HepG2 (cell line): Measurements from ENCODE around the gene WDR54. TPM values are rescaled to one million over a fixed set of nuclear protein-coding genes. Genes with fewer than 3 reads are reported as not detected.

ENCODE experiments used
- LRRFIP1 ChIP-seq: sonication (generic); formaldehyde crosslinking; conservative IDR thresholded peaks from 2 replicates; pipeline ENCODE4 v1.4.0; 2020; ENCODE audit warnings: missing genetic modification reagents
- MAX ChIP-seq: IDR thresholded peaks from 2 replicates; pipeline ENCODE4 v1.6.1; 2012; ENCODE audit warnings: inconsistent platforms
- SRSF9 ChIP-seq: fragments of 200-400 bp; formaldehyde crosslinking; IDR thresholded peaks from 2 replicates; pipeline ENCODE4 v1.6.1; 2018; ENCODE audit warnings: borderline replicate concordance, mild to moderate bottlenecking, low read depth, low read length; ENCODE audit not compliant: insufficient read depth, poor library complexity, severe bottlenecking
- TBX2 ChIP-seq: sonication (generic); formaldehyde crosslinking; IDR thresholded peaks from 2 replicates; pipeline ENCODE4 v1.5.0; 2020; ENCODE audit warnings: missing genetic modification reagents, mild to moderate bottlenecking, borderline replicate concordance
- TRIM22 ChIP-seq: fragments of 450-650 bp; IDR thresholded peaks from 2 replicates; pipeline ENCODE4 v1.6.1; 2017
- XRCC5 ChIP-seq: fragments of 200-400 bp; formaldehyde crosslinking; optimal IDR thresholded peaks from 2 replicates; pipeline ENCODE3; 2017; ENCODE audit warnings: mild to moderate bottlenecking, low read length
- ZHX2 ChIP-seq, 2 experiments: sonication (generic) in 1 of 2; formaldehyde crosslinking in 1 of 2; IDR thresholded peaks; 2 replicates each; pipeline versions ENCODE4 v1.6.1 to v1.9.0; 2014 to 2022; ENCODE audit warnings: antibody characterized with exemption in 1 of 2, borderline replicate concordance in 1 of 2, inconsistent platforms in 1 of 2, low read depth in 1 of 2, missing genetic modification reagents in 1 of 2
- ZNF615 ChIP-seq: sonication (generic); formaldehyde crosslinking; IDR thresholded peaks from 2 replicates; pipeline ENCODE4 v1.5.0; 2020; ENCODE audit warnings: mild to moderate bottlenecking, missing genetic modification reagents, borderline replicate concordance
- polyA plus RNA-seq, 8 experiments: library from polyadenylated mRNA; depleted of rRNA in 3 of 8; stranded (reverse) in 7 of 8; unstranded in 1 of 8; fragments of >200 nt; fragmentation: Illumina TruSeq in 4 of 8; extraction: Trizol in 4 of 8; gene quantifications; 2 replicates each; pipeline versions ENCODE4 v1.2.1 to v1.2.3, GENCODE V29; 2011 to 2016; ENCODE audit warnings: low read depth in 4 of 8, missing spikeins in 1 of 8, mixed read lengths in 1 of 8; ENCODE audit not compliant: insufficient read depth in 1 of 8
- total RNA-seq, 5 experiments: library from RNA; depleted of rRNA; stranded (reverse); fragments of >200 nt; fragmentation: Illumina TruSeq; extraction: Trizol; gene quantifications; 2 replicates each; pipeline ENCODE4 v1.2.3, GENCODE V29; 2016; ENCODE audit warnings: low read depth in 1 of 5

The WDR54 gene
- total and polyA plus RNA-seq, 2 of the 13 experiments (the other 11 are each of a cell fraction or from before 2014, with no cell fraction given): 2.0 to 17.3 TPM

GRCh38 chr2:74457549-74458131, 36.1 kb downstream of the WDR54 start (continued):
- TF ChIP-seq LRRFIP1 (no peak), TBX2 (no peak; the same call in none of the 2 replicates), XRCC5 (no peak), ZNF615 (CRISPR knock-in tag) (0 out of 2 replicates have a peak, but pooled peaks have one; percentile 15), MAX (peak; percentile 51; the same call in 1 of the 2 replicates), TRIM22 (no peak), SRSF9 (no peak), ZHX2 (IDR thresholded peaks at IDR 0.05; ENCODE audit: low read depth) (no peak; the same call in 1 of the 2 replicates), ZHX2 (CRISPR knock-in tag; IDR thresholded peaks at IDR 0.05; ENCODE audit: borderline replicate concordance) (peak; percentile 61; the same call in 1 of the 2 replicates)
